Measurements from ENCODE around the gene MYO10. TPM values are rescaled to one million over a fixed set of nuclear protein-coding genes. Genes with fewer than 3 reads are reported as not detected.
"Not testable (repeated sequence)": the region's sequence is repeated elsewhere in the genome, so short reads cannot be mapped to it uniquely, and the experiment has no call there.

MYO10 gene
- total RNA-seq, 1 donor from 2014 or later = 25.3 TPM

DNA sequence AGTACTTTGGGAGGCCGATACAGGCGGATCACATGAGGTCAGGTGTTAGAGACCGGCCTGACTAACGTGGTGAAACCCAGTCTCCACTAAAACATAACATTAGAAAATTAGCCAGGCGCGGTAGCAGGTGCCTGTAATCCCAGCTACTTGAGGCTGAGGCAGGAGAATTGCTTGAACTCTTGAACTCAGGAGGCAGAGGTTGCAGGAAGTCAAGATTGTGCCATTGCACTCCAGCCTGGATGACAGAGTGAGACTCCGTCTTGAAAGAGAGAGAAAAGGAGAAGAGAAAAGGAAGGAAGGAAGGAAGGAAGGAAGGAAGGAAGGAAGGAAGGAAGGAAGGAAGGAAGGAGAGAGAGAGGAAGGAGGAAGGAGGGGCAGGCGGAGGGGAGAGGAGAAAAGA is 45.1 kb downstream of the MYO10 start:
- FAIRE-seq (no peak), DNase-seq (ENCODE audit: low spot score in 2 of 2) (no peak)

DNA sequence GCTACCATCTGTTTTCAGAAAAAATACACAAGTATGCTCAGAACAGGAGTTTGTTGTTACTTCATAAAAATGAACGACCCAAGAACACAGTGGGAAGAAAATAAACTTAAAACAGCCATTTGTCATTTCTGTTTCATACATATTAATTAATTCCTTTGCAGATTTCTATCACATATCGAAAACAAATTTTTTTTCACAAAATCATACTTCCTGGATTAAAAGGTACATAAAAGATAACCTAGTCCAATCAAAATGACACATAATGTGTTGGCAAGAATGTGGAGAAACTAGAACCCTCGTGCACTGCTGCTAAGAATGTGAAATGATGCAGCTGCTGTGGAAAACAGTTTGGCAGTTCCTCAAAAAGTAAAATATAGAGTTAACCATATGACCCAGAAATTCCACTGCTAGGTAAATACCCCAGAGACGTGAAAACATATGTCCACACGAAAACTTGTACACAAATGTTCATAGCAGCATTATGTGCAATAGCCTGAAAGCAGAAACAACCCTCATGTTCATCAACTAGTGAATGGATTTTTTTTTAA is 46.0 kb downstream of the MYO10 start:
- DNase-seq (ENCODE audit: low spot score in 2 of 2) (no peak), FAIRE-seq (no peak)

DNA sequence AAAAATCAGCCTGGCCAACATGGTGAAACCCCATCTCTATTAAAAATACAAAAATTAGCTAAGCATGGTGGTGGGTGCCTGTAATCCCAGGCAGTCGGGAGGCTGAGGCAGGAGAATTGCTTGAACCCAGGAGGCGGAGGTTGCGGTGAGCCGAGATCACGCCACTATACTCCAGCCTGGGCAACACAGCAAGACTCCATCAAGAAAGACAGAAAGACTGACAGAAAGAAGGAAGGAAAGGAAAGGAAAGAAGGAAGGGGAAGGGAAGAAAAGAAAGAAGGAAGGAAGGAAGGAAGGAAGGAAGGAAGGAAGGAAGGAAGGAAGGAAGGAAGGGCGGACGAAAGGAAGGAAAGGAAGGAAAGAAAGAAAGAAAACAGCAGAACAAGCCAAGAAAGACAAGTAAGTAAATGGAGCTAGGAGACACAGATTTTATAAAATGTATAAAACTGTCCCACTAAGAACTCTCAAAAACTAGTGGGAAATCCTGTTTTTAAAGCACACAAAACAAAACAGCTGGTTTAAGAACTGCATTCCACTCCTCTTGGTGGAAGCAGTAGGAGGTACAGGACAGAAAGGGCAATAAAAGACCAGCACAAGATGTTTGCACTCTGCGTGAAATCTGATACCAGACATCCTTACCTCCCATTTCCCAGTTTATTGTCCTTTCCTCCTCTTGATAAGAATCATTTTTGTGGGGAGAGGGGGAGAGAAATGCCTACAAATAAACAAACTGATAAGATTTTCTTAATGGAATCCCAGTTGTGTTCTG is 46.7 kb downstream of the MYO10 start:
- DNase-seq (ENCODE audit: low spot score in 2 of 2) (no peak), FAIRE-seq (no peak)

DNA sequence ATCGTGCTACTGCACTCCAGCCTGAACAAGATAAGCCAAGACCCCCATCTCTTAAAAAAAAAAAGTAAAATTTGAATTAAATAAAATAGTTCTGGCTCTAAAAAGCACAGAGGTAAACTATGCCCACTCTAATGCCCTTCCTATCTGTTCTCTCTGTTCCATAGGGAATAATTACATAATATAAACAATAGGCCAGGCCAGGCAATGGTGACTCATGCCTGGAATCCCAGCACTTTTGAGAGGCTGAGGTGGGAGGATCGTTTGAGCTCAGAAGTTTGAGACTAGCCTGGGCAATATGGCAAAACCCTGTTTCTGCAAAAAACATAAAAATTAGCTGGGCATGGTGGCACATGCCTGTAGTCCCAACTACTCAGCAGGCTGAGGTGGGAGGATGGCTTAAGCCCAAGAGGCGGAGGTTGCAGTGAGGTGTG is 47.4 kb downstream of the MYO10 start:
- FAIRE-seq (no peak), DNase-seq (ENCODE audit: low spot score in 2 of 2) (no peak)

DNA sequence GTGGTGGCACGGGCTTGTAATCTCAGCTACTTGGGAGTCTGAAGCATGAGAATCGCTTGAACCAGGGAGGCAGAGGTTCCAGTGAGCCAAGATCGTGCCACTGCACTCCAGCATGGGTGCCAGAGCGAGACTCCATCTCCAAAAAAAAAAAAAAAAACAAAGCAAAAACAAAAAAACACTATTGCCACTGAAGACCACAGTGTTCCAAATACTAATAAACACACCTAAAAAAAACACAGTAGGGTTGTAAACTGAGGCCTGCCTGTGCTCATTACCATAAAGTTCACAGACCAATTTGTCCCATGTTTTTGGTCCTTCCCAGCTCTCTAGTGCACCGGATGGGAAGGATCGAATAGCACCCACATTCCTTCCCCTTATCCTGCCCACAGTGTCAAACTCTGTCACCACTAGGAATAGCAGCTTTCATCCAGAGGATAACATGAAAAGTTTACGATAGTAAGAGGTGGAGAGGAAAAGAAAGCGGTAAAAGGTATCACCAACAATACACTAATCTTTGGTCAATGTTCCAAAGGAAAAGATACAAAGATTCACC is 49.2 kb downstream of the MYO10 start:
- DNase-seq (ENCODE audit: low spot score in 2 of 2) (no peak), FAIRE-seq (no peak)

DNA sequence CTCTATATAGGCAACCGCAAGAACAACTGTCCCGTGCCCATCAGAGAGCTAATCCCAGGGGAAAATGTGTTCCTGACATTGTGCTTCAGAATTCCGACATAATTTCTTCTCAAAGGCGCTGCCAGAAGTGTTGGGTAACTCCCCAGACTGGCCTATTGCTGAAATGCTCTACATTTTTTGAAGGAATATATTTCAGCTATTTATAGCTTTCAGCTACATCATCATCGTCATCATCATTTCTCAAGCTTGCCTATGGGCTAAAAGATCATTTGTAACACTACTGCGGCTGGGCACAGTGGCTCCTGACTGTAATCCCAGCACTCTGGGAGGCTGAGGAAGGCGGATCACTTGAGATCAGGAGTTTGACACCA is 49.7 kb downstream of the MYO10 start:
- no peak for DNase-seq (ENCODE audit: low spot score in 2 of 2)
- no peak for FAIRE-seq

DNA sequence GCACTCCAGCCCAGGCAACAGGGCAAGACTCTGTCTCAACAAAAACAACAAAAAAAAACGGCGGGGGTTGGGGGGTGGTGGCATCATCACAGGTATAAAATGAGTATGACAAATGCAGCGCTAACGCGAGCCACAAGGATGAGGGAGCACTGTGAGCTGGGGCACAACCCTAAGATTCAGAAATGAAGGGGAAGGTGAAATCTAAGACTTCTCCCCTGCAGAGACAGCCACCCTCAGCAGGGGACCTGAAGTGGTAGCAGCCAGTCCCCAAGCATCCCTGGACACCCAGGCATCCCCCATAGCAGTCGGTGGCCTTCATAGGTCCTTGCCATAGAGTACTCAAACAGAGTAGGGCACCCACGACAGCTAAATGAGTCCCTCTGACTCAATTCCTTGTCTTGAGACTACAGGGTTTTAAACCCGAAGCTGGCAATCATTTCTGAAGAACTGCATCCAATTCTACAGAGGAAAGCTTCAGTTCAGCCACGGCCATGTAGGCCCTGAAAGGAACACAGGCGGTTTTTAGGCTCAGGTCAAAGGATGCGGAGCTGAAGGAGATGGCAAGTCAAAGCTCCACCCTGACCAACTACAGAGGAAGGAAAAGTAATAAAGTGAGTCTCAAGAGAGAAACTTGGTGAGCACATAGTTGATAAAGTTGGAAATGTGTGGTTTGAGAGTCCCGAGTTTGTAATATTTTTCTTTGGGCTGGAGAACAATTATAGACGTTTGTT is 50.3 kb downstream of the MYO10 start:
- FAIRE-seq (no peak), DNase-seq (ENCODE audit: low spot score in 2 of 2) (no peak)

DNA sequence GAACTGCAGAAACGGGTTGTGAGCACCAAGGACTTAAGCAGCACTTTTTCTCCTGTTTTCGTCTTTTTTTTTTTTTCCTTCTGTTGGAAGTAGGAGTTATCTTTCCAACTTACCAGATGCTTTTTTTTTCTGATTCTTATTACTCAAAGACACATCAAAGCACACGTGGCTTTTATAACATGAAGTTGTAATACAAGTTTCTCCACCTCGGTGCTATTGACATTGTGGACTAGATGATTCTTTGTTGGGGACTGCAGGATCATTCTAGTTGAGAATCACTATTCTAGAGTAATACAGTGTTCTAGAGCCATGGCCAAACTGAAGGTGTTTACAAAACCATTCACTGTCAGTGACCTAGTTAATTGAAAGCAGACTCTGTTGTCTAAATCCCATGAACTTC is 51.5 kb downstream of the MYO10 start:
- no peak for FAIRE-seq

DNA sequence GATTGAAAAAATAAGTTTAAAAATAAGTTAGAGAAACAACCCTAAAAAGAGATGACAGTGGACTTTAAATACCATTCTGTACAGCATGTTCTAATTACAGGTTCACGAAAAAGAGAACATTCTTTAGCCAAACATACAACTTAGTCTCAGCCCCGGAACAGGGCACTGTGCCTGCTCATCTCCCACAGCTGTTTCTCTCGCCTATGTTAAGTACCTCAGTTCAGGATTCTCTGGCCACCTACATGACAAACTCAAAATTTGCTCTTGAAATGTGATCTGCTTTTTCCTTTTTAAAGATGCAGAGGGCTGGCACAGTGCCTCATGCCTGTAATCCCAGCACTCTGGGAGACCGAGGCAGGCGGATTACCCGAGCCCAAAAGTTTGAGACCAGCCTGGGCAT is 52.3 kb downstream of the MYO10 start:
- DNase-seq (ENCODE audit: low spot score in 2 of 2) = no peak
- no peak for FAIRE-seq

More for the DNA sequence above, 51.5 kb downstream of the MYO10 start:
- no peak for DNase-seq (ENCODE audit: low spot score in 2 of 2)

DNA sequence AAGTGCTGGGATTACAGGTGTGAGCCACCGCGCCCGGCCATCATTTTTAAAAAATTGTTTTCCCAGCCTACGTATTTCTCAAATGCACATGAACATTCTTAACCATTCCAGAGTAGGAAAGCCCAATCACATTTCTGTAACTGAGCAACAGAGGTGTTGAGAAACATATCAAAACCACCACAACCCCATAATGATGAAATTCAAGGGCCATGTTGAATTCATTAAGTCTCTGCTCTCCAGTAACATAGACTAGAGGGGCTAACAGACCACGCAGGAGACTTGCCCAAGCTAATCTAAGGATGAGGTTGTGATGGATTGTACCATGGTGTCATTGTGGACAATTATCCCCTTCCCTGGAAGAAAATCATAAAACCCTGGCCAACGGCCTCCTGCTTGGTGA is 52.9 kb downstream of the MYO10 start:
- FAIRE-seq (no peak), DNase-seq (ENCODE audit: low spot score in 2 of 2) (no peak)

DNA sequence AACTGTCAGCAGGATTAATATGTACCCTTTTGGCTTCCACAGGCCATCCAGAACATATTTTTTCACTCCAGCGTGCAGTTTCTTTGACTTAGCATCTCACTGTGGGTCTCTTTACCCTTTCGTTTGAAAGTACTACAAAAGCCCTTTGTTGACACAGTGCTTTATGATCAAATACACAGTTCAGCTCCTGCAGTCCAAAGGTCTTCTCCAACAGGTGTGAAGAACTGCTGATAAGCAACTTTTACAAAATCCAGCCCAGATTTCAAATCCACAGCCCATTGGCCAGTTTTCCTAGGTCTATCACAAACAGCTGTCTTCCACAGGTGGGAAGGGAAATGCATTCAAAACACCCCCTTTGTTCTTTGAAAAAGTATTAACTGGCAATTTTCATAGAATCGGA is 54.8 kb downstream of the MYO10 start:
- FAIRE-seq = no peak

DNA sequence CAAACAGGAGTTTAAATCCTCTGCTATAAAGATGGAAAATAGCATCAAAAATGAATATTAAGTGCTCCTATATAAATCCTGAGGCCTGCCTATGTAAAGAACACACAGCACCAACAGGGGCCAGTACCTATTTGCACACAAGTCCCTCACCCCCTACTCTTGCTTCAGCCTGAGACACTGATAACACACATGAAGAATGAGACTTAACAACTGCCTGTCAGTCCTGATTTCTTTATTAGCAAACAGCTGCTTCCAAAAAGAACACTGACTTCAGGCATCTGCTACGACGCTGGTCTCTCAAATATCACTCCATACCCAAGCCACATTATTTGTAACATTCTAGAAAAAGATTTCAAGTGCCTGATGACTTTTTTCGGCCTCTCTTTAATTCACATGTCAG is 55.5 kb downstream of the MYO10 start:
- DNase-seq (ENCODE audit: low spot score in 2 of 2) = no peak
- no peak for FAIRE-seq

More for the DNA sequence above, 54.8 kb downstream of the MYO10 start:
- DNase-seq (ENCODE audit: low spot score in 2 of 2) = no peak

DNA sequence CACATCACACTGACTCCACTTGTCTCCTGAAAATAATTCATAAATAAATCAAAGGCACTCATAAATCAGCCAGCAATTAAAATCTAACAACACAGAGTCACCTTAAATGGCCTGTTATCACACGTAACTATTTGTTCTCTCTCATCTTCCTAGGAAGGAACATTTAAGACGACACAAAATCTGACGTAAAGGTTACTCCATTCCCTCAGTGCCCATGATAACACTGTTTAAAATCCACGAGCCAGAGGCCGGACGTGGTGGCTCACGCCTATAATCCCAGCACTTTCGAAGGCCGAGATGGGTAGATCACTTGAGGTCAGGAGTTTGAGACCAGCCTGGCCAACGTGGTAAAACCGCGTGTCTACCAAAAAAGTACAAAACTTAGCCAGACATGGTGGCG is 56.4 kb downstream of the MYO10 start:
- FAIRE-seq (no peak), DNase-seq (ENCODE audit: low spot score in 2 of 2) (no peak)

DNA sequence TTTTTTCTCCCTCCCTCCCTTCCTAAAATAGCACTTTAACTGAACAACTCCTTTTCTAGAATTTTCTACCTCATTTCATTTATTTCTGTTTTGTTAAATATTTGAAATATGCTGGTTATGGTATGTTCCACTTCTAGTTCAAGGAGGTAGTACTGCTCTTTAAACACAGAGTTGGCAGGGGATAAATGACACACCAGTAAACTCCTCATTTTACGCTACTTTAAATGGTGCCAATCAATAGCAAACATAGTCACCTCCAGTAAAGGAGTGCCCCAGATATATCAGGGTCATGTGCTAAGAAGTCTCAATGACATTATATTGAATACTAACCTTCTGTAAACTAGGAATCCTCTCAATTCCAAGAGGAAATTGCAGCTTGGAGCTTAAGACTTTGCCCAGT is 56.9 kb downstream of the MYO10 start:
- DNase-seq (ENCODE audit: low spot score in 2 of 2) = no peak
- FAIRE-seq = no peak

DNA sequence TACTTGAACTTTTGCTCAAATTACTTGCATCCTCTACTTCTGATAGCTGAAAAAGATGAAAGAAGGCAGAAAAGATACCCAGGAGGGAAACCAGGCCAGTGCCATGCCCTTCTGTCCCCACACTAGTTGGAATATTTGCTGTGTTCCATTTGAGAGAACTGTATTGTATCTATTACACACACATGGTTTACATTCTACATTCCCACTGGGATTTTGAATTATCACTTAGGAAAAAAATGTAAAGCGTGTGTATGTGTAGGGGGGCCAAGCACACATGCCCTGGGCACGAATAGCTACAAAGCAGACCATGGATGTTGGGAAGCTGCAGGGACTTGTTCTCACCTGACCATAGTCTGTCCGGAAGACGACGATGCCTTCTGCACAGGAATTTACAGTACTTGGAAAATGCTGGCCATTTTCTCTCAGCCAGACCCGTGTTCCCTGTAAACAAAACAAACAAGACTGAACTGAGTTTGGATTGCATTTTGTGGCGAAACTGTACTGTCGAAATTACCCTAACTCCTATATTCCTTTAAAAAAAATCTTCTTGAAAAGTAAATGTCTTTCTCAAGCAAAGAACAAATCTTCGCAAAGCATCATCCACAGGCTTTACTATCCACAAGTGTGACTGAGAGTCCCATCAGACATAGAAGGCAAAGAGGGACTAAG is 58.7 kb downstream of the MYO10 start:
- DNase-seq (ENCODE audit: low spot score in 2 of 2) (no peak), FAIRE-seq (no peak)

DNA sequence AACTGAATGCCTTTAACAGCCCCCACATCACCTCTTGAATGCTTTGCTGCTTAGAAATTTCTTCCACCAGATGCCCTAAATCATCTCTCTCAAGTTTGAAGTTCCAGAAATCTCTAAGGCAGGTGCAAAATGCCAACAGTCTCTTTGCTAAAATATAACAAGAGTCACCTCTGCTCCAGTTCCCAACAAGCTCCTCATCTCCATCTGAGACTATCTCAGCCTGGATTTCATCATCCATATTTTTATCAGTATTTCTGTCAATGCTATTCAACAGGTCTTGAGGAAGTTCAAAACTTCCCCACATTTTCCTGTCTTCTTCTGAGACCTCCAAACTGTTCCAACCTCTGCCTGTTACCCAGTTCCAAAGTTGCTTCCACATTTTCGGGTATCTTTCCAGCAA is 61.7 kb downstream of the MYO10 start:
- FAIRE-seq = not testable (repeated sequence)

DNA sequence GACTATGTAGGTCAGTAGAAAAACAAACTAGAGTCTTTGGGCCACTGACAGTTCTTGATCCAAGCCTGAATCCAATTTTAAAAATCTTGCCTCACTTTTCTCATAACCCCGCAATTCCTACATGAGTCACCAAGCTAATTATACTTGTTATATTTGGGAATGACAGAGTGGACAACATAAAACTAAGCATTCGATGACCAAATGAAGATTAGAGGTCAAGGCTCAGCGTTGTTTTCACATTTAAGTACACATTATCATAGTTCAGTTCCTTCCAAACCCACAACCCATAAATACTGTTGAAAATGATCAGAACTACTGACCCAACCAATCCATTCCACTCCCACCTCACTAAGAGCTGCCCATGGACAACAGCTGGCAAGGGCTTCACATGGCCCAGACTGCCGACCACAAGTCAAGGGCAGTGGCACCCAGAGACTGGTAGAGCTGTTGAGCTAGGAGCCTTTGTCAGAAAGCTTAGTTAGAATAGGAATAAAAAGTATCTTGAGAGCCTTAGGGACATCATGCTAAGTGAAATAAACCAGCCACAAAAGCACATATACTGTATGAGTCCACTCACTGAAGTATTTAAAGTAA is 64.2 kb downstream of the MYO10 start:
- DNase-seq (ENCODE audit: low spot score in 2 of 2) (no peak), FAIRE-seq (no peak)

More for the DNA sequence above, 61.7 kb downstream of the MYO10 start:
- not testable (repeated sequence) for DNase-seq (ENCODE audit: low spot score in 2 of 2)

DNA sequence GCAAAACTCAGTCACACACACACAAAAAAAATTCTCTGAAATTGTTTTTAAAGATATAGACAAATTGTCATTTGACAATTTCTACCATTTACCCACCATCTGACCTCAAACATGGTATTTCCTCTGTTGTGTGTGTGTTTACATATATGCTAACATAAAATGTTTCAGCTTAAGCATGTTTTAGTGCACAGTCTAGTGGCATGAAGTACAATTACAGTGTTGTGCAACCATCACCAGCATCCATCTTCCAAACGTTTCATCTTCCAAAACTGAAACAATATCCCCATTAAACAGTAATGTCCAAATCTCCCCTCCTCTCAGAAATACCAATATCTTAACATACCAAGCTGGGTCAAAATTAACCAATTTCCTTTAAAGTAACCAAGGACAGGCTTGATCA is 65.2 kb downstream of the MYO10 start:
- FAIRE-seq = no peak
- DNase-seq (ENCODE audit: low spot score in 2 of 2) = no peak

DNA sequence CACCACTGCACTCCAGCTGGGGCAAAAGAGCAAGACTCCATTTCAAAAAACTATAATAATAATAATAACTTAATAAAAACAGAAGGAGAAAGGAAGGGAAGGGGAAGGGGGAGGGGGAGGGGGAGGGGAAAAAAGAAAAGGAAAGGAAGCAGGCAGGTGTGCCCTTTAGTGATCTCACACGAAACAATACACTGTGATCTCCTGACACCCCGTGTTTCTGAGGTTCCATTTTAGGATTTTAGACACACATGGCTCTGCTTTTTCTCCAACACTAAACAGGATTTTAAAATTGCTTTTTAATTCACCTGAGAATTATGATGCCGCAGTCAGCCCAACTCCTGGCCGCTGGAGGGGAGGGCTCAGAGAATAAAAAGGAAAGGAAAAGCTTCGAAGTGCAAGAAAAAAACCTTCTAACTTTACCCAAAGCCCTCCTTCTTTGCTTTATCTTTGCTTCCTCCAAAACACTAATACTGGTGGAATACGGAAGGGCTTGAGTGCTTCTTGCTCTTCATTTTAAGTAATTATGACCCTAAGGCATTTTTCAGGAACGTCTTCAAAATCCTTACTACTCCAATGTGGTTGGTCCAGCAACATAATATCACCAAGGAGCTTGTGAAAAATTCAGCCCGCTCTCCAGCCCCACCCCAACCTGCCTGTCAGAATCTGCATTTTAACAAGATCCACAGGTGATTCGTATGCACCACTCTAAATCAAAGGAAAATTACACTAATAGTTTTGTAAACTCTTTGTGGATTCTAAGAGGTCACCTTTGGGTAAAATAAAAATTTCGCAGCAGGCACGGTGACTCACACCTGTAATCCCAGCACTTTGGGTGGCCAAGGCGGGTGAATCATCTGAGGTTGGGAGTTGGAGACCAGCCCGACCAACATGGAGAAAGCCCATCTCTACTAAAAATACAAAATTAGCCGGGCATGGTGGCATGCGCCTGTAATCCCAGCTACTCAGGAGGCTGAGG is 66.0 kb downstream of the MYO10 start:
- FAIRE-seq = no peak
- no peak for DNase-seq (ENCODE audit: low spot score in 2 of 2)

Measured in frontal cortex (tissue), 4 donors.